ENCODE measurements around the gene HMHB1.

GRCh38 chr5:143824851-143825720 lies 13.1 kb downstream of the HMHB1 start:
- peak; percentile 80 to 96 (median 90) for TF ChIP-seq CTCF (IDR thresholded peaks at IDR 0.05)
- no peak for TF ChIP-seq POLR2A (IDR thresholded peaks at IDR 0.05)

All from Peyer's patch (tissue), 4 donors.